Iris pigment epithelial cell (primary cell): ENCODE results near the gene INSRR.

Experiments used
- DNase-seq: peaks from one replicate; pipeline ENCODE4 v3.0.0-alpha.2; 2011; ENCODE audit warnings: low read depth

Gene INSRR

DNA sequence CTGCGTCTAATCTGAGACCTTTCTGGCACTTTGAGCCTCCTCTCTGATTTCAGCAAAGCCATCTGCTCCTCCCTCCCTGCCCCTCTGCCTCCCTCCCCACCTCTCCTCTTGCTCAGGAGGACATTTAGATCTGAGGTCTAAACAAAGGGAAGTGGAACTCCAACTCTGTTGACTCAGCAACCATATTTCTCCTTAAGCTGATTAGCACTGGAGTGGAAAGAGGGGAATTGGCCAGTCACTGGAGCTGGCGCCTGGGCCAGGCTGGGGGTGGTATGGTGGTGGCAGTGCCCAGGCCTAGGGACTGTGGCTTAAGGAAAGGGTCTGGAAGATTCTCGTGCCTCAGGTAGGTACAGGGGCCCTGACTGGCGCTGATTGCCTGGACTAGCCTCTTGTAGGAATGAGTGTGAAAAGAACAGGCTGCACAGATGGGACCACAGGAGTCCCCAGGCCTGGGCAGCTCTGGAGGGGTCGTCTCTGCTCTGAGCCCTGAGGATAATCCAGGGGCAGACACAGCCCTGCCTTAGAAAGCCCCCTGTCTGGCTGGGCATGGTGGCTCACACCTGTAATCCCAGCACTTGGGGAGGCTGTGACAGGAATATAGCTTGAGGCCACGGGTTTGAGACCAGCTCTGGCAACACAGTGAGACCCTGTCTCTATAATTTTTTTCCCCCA is 54.2 kb downstream of the INSRR start:
- DNase-seq, result peak; percentile 54

DNA sequence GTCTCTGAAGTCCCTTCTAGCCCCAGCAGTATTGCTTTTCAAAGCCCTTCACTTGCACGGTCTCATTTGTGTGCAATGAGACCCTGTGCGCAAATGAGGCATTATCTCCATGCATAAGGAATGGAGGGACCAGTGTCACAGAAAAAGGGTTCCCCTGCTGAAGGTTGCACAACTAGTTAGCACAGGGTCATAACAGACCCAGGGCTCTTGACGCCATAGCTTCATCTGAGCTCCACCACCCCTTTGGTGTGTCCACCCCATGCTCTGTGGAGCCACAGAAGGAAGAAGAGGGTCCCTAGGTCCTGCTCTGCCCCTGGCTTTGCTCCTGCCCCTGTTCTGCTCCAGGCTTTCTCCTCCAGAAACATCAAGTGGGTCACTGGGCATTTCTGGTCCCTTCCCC is 54.9 kb downstream of the INSRR start:
- no peak for DNase-seq

DNA sequence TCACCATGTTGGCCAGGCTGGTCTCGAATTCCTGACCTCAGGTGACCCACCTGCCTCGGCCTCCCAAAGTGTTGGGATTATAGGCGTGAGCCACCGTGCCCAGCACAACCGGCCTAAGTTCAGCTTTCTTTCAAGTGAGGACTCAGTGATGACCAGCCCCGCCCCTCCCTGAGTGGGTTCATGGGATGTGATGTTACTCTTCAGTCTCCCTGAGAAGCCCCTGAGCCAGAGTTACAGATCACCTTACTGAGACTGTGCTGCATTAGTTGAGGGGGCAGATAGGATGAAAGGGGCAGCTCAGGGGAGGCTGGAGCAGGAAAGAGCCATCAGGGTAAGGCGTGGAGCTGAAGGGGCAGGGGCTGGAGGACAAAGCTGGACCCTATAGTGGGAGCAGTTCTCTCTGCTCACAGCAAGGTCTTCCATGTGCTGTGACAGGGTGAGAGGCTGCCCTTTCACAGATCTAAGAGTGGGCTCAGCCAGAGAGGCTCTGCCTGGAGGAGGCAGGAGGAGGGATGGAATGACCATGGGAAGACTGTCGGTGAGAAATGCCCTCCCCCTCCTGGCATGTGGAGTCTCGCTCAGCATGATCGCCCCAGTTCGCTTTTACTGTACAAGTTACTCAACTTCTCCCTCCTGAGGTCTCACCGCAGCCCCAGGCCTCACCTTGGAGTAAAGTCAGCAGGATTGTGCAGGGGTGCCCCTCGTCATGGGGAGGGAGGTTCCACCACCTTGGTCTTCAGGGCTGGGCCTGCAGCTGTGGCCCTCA is 55.6 kb downstream of the INSRR start:
- DNase-seq, result no peak

DNA sequence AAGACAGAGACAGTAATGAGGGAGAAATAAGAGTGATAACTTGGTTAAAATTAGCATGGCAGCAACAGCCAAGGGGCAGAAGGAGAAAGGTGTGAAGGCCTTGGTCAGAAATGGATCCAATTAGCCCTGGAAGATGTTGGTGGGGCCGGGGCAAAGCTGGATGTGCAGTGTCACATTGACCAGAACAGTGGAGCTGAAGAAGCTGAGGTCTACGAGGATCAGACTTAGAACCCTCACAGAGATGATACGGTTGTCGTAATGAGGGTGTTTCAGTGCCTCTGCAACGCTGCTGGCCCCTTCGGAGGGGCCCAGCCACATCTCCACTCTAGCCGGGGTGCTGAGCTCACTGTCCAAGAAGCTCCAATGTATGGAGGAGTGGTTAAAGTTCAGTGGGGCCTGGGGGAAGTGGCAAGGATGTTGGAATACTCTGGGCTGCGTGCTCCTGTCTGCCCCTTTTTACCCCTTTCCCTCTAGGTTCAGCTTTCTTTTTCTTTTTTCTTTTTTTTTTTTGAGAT is 56.4 kb downstream of the INSRR start:
- no peak for DNase-seq

DNA sequence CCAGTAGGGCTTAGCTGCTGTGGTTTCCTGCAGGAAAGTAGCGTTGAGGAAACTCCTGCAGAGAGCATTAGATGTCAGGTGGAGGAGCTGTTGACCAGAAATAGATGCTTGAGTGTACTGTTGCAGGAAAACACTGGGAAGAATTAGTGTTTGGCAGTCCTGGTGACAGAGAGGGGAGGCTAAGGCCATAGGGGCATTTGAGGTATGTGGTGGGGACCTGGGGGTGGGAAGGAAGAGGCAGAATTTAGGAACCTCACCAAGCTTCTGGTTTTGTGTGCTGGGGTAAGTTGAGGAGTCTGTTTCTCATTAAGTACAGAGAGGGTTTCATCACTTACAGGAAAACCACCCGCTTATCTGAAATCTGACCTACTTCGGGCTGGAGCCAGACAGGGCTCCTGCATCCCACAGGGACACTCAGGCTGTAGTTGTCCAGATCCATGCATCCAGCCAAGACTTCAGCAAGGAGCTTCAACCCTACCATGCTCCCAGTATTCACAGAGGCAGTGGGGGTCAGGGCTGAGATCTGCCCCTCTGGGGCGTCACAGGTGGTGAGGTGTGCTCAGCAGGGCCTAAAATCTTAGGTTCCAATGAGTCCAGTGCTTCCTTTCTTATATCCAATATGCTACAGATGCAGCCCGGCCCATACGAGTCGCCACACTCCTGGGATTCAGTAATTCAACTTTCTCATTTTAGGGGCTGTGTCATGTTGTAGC is 57.4 kb downstream of the INSRR start:
- peak; percentile 82 for DNase-seq

DNA sequence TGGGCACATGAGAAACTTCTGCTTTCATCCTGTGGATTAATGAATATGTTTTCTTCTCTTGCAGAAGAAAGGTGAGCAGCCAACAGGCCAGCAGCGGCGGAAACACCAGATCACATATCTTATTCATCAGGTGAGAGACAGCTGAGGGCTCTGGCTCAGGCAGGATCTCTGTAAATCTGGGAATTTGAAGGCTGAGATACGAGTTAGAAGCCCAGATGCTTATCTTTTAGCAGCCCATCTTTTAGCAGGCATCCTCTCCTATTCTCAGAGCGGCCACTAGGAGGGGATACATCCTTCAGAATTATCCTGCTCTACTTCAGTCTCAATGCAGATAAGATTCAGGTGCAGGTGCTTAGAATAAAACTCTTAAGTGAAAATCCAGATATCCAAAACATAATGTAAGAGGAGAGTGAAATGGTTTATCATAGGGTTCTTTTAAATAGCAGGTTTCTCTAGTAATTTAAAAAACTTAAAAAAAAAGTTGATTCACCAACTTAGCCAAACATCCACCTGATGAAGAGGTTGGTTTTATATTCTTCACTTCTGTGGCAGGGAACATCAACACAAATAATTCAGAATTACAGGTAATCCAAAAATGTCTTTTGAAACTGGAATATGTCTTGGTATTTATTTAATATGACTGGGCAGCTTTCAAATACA is 61.6 kb downstream of the INSRR start:
- DNase-seq, result peak; percentile 69

DNA sequence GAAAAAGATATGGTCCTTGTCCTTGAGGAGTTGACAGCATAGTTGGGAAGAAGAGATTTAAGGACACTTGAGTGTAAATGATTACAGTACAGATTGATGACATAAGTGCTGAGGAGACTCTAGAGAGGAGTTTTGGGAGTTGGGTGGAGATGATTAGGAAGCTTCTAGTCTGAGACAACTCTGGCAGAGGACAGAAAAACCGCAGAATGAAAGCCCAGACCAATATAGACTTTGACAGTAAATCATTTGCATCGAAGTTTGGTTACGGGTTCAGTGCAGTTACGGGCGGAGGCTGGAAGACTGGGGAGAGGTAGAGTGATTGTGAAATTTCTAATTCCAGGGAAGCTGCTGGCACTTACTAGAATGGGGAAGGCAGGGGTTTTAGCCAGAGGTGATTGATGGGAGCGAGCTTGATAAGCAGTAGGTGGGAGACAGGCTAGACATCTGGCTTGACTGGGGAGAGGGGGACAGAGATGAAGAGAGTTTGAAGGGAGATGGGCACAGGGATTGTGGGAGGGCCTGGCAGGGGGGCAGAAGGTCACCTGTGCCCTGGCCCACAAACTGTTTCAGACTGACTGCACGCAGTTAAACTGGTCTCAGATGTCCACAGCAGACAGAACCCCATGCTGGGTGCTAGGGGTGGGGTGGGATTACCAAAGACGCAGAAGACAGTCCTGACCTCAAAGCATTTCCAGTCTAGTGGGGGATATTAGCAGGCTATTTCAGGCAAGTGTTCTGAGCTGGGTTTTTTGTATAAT is 62.4 kb downstream of the INSRR start:
- no peak for DNase-seq

DNA sequence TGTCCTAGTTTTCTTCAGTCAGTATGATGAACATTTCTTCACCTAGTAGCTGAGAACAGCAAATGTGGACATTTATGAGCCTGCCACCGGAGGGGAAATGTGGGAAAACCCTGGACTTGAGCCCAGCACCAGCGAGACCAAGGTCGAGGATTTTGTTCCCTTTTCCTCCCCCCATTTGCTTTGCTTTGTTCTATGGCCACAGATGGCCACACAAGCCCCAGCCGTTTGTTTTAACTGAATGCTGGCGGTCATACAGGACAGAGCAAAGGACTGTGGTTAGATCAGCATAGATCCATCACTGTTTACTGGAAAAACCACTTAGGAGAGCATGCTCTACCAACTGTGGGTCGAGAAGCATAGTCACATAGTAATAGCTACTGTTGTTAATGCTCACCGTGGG is 63.1 kb downstream of the INSRR start:
- DNase-seq, result no peak

DNA sequence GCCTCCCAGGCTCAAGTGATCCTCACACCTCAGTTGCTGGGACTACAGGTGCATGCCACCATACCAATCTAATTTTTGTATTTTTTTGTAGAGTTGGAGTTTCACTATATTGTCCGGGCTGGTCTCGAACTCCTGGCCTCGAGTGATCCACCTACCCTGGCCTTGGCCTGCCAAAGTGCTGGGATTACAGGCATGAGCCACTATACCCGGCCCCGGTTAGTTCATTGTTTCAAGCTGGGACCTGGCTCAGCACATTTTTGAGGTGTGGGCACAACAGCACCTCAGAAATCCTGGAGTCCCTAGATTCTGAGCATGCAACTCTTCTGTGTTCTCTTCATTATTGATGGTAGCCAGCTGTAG is 63.6 kb downstream of the INSRR start:
- no peak for DNase-seq

DNA sequence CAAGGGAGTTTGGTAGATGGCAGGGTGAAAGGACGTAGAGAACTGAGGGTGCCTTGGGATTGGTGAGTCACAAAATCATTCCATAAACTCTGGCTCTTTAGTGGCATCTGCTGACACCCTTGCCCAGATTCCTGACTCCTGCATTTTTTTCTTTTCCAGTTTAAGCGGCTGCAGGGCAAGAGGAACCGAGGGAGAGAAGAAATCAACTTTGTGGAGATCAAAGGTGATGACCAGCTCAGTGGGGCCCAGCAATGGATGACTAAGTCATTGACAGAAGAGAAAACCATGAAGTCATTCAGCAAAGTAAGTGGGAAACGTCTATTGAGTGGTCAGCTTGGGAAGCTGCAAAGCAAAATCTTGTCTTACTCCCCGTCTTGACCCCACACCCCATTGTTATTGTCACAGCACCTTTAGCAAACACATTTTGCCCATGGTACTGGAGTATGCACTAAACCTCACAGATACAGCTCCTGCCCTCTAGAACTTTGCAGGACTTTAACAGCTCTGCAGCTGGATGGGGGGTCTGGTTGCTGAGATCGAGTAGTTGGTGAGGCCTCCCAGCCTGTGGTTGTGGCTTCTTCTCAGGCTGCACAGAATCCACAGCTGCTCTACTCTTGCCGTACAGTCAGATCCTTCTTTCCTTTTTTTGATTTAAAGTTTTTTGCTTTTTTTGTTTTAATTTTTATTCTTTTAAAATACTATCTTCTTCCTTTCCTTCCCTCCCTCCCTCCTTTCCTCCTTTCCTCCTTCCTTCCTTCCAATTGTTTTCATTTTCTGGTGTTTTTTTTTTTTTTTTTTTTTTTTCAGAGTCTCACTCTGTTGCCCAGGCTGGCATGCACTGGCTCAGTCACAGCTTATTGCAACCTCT is 64.2 kb downstream of the INSRR start:
- DNase-seq, result no peak
